Natural killer cell (primary cell): ENCODE data around the gene PSPN. TPM values are rescaled to one million over a fixed set of nuclear protein-coding genes. Genes with fewer than 3 reads are reported as not detected.
"Not testable (repeated sequence)": the region's sequence is repeated elsewhere in the genome, so short reads cannot be mapped to it uniquely, and the experiment has no call there.

ENCODE experiments used
- ATAC-seq, 3 donors: fragments of 150-1000 bp in 2 of 3; fragments of 200-7000 bp in 1 of 3; cut with Tn5 transposase; 1 replicate in 1 of 3; 2 replicates in 2 of 3; pipeline ENCODE4 v1.10.0; 2021; ENCODE audit warnings: mild to moderate bottlenecking in 2 of 3, moderate library complexity in 2 of 3
- DNase-seq, 2 donors: peaks; one replicate each; pipeline versions ENCODE4 v3.0.0 to v3.0.0-alpha.2; 2013 to 2021; ENCODE audit warnings: mixed read lengths in 1 of 2
- H3K27ac ChIP-seq: one replicate; pipeline ENCODE4 v1.5.1; 2013; ENCODE audit warnings: mild to moderate bottlenecking, low read length
- H3K27me3 ChIP-seq: one replicate; pipeline ENCODE4 v1.6.1; 2013; ENCODE audit warnings: low read length; ENCODE audit not compliant: control insufficient read depth, insufficient read depth
- H3K36me3 ChIP-seq: one replicate; pipeline ENCODE4 v1.6.1; 2013; ENCODE audit warnings: low read length; ENCODE audit not compliant: control insufficient read depth, insufficient read depth
- H3K4me1 ChIP-seq: one replicate; pipeline ENCODE4 v1.6.1; 2013; ENCODE audit warnings: low read length; ENCODE audit not compliant: control insufficient read depth, insufficient read depth
- H3K4me3 ChIP-seq: one replicate; pipeline ENCODE4 v1.5.1; 2013; ENCODE audit warnings: low read length
- H3K9me3 ChIP-seq: one replicate; pipeline ENCODE4 v1.6.1; 2013; ENCODE audit warnings: low read length; ENCODE audit not compliant: control insufficient read depth, insufficient read depth
- H3K27ac Mint-ChIP-seq, 2 donors: one replicate each; pipeline ENCODE4 v1.8.0; 2022; ENCODE audit warnings: mild to moderate bottlenecking in 2 of 2, mixed read lengths in 2 of 2, moderate library complexity in 1 of 2
- H3K27me3 Mint-ChIP-seq, 2 donors: one replicate each; pipeline ENCODE4 v1.8.0; 2022; ENCODE audit warnings: low read depth in 2 of 2, mixed read lengths in 2 of 2
- H3K36me3 Mint-ChIP-seq: one replicate; pipeline ENCODE4 v1.8.0; 2022; ENCODE audit warnings: mixed read lengths
- H3K4me1 Mint-ChIP-seq, 2 donors: one replicate each; pipeline ENCODE4 v1.8.0; 2022; ENCODE audit warnings: mixed read lengths in 2 of 2
- H3K4me3 Mint-ChIP-seq: one replicate; pipeline ENCODE4 v1.8.0; 2022; ENCODE audit warnings: mild to moderate bottlenecking, moderate library complexity, mixed read lengths
- H3K9me3 Mint-ChIP-seq, 2 donors: one replicate each; pipeline ENCODE4 v1.8.0; 2022; ENCODE audit warnings: mixed read lengths in 2 of 2
- whole genome bisulfite sequencing: methylation state at CpG from one replicate; pipeline ENCODE4 v1.1.7; 2013; ENCODE audit warnings: missing lambda C conversion rate; ENCODE audit not compliant: insufficient coverage; 5-methylcytosine and 5-hydroxymethylcytosine counted together
- intact Hi-C: fragments of 100-400 bp; cut with micrococcal nuclease; formaldehyde crosslinking; loops from one replicate; pipeline ENCODE4 v1.14.2; 2022
- total RNA-seq, 4 donors: library from RNA; stranded (reverse); fragments of 120-200 nt in 1 of 4; gene quantifications; one replicate each; pipeline versions ENCODE4 v1.2.3 to v1.2.4, GENCODE V29; 2013 to 2022
- TF ChIP-seq, protein P1 (sequence below): fragments of 200-600 bp; IDR thresholded peaks from one replicate; pipeline ENCODE4 v1.8.0; 2022; ENCODE audit warnings: antibody characterized with exemption

Gene PSPN
- total RNA-seq, 3 donors from 2014 or later (not counting 1 experiment from before 2014, with no cell fraction given): 0.82 to 1.1 (median 1.0) TPM

- not testable (repeated sequence) for H3K27me3 Mint-ChIP-seq, DNase-seq, H3K36me3 Mint-ChIP-seq, H3K27ac ChIP-seq, H3K9me3 Mint-ChIP-seq, H3K4me3 ChIP-seq, H3K27me3 ChIP-seq, H3K9me3 ChIP-seq, ATAC-seq, H3K27ac Mint-ChIP-seq
- Mint-ChIP-seq H3K4me1 (peaks cover 4 to 12% of the 10 kb centered on the region in 2 donors), H3K4me3 (peak overlapping the region; percentile 89)
- 94% methylated on average over 6 of the region's 12 CpGs for WGBS
- H3K4me1 ChIP-seq: peaks cover 26% of the 10 kb centered on the region
- H3K36me3 ChIP-seq: peaks cover 11% of the 10 kb centered on the region
- intact Hi-C loops: loop anchor here (2.0 kb wide), 1 partner anchor 64 kb away; the partner anchor contains the start of gene KHSRP
Measured at GRCh38 chr19:6360445-6360844, 15.3 kb downstream of the PSPN start.

DNA sequence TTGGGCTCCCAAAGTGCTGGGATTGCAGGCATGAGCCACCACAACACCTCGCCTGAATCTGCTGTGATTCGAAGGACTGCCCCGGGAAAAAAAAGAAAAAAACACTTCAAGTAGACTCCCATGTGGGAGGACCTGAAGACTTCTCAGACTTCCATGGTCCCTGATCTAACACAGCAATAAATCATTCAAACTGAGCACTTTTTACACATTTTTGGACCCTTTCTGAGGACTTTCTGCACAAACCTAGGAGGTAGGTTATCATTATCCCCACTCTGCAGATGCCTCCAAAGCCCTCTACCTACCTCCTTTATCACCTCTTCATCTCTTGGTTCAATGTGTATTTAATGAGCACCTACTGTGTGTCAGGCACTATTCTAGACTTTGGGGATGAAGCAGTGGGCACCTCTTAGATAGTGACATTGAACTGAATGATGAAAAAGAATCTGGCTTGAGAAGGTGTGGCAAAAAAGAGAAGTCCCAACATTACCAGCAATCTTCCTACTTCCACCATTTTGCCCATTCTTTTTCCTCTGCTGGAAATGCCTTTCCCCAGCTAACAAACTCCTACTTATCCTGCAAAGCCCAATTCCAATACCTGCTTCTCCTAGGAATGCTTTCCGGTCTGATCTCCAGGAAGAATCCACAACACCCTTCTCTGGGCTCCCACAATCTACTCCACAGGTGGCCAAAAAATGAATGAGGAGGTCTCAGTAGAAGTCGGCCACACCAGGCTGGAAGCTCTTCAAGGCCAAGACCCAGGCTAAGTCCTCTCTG, 16.0 kb downstream of the PSPN start:
- H3K36me3 Mint-ChIP-seq: no peaks in the 10 kb centered on the region
- peak overlapping the region in 1 of 2 donors; percentile 16 for H3K27ac Mint-ChIP-seq
- DNase-seq (no peak), ATAC-seq (no peak)
- H3K4me1 ChIP-seq: peaks cover 26% of the 10 kb centered on the region
- no peaks in the 10 kb centered on the region for H3K9me3 ChIP-seq
- no peak overlapping the region for H3K27ac ChIP-seq
- H3K4me3 Mint-ChIP-seq: peak overlapping the region; percentile 4
- intact Hi-C loops: loop anchor here (2.0 kb wide), 1 partner anchor 65 kb away; the partner anchor contains the start of gene KHSRP
- WGBS: 96% methylated on average over 5 of the region's 5 CpGs
- peaks cover 5% of the 10 kb centered on the region for H3K36me3 ChIP-seq
- no peak overlapping the region for H3K4me3 ChIP-seq
- TF ChIP-seq, protein P1, sequence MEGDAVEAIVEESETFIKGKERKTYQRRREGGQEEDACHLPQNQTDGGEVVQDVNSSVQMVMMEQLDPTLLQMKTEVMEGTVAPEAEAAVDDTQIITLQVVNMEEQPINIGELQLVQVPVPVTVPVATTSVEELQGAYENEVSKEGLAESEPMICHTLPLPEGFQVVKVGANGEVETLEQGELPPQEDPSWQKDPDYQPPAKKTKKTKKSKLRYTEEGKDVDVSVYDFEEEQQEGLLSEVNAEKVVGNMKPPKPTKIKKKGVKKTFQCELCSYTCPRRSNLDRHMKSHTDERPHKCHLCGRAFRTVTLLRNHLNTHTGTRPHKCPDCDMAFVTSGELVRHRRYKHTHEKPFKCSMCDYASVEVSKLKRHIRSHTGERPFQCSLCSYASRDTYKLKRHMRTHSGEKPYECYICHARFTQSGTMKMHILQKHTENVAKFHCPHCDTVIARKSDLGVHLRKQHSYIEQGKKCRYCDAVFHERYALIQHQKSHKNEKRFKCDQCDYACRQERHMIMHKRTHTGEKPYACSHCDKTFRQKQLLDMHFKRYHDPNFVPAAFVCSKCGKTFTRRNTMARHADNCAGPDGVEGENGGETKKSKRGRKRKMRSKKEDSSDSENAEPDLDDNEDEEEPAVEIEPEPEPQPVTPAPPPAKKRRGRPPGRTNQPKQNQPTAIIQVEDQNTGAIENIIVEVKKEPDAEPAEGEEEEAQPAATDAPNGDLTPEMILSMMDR: no peak
- no peaks in the 10 kb centered on the region for H3K9me3 Mint-ChIP-seq
- H3K27me3 ChIP-seq: no peaks in the 10 kb centered on the region
- peaks cover 0 to 3% of the 10 kb centered on the region in 2 donors for H3K27me3 Mint-ChIP-seq
- H3K4me1 Mint-ChIP-seq: peaks cover 4 to 12% of the 10 kb centered on the region in 2 donors

GRCh38 chr19:6358003-6358402, 17.7 kb downstream of the PSPN start:
- H3K4me3 ChIP-seq: no peak overlapping the region
- H3K27ac Mint-ChIP-seq: no peak overlapping the region
- no peaks in the 10 kb centered on the region for H3K36me3 ChIP-seq
- ATAC-seq (no peak), DNase-seq (no peak)
- H3K4me3 Mint-ChIP-seq: no peak overlapping the region
- peaks cover 0 to 3% of the 10 kb centered on the region in 2 donors for H3K27me3 Mint-ChIP-seq
- TF ChIP-seq, protein P1: no peak
- WGBS: 94% methylated on average over 9 of the region's 9 CpGs
- peaks cover 20% of the 10 kb centered on the region for H3K4me1 ChIP-seq
- intact Hi-C loops: no loop called here
- H3K27me3 ChIP-seq: no peaks in the 10 kb centered on the region
- H3K36me3 Mint-ChIP-seq: no peaks in the 10 kb centered on the region
- H3K9me3 ChIP-seq: no peaks in the 10 kb centered on the region
- no peaks in the 10 kb centered on the region for H3K9me3 Mint-ChIP-seq
- no peak overlapping the region for H3K27ac ChIP-seq
- H3K4me1 Mint-ChIP-seq: peaks cover 4 to 12% of the 10 kb centered on the region in 2 donors

DNA sequence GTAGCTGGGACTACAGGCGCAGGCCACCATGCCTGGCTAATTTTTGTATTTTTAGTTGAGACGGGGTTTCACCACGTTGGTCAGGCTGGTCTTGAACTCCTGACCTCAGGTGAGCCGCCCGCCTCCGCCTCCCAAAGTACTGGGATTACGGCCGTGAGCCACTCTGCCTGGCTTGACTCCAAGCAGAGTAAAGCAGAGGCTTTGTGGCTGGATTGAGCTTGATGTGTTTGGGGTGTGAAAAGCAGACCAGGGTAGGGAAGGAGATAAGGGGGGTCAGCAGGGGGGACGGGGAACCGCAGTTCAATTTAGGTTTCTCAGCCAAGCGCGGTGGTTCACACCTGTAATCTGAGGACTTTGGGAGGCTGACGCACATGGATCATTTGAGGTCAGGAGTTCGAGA, 18.6 kb downstream of the PSPN start:
- 90% methylated on average over 14 of the region's 14 CpGs for WGBS
- no peak overlapping the region for H3K27ac Mint-ChIP-seq
- H3K9me3 Mint-ChIP-seq: no peaks in the 10 kb centered on the region
- Histone ChIP-seq H3K9me3 (no peaks in the 10 kb centered on the region), H3K36me3 (no peaks in the 10 kb centered on the region), H3K4me1 (peaks cover 12% of the 10 kb centered on the region), H3K4me3 (no peak overlapping the region), H3K27me3 (no peaks in the 10 kb centered on the region), H3K27ac (no peak overlapping the region)
- H3K27me3 Mint-ChIP-seq: peaks cover 0 to 3% of the 10 kb centered on the region in 2 donors
- no peak overlapping the region for H3K4me3 Mint-ChIP-seq
- TF ChIP-seq, protein P1: no peak
- H3K4me1 Mint-ChIP-seq: peaks cover 4 to 7% of the 10 kb centered on the region in 2 donors
- ATAC-seq (no peak), DNase-seq (no peak)
- no peaks in the 10 kb centered on the region for H3K36me3 Mint-ChIP-seq
- intact Hi-C loops: no loop called here

GRCh38 chr19:6355321-6356040, 20.3 kb downstream of the PSPN start:
- H3K27me3 ChIP-seq, H3K27ac ChIP-seq, H3K27me3 Mint-ChIP-seq, H3K9me3 Mint-ChIP-seq, H3K9me3 ChIP-seq, H3K36me3 Mint-ChIP-seq, H3K4me3 Mint-ChIP-seq, H3K4me3 ChIP-seq, H3K4me1 Mint-ChIP-seq, DNase-seq, H3K4me1 ChIP-seq, ATAC-seq, H3K27ac Mint-ChIP-seq, H3K36me3 ChIP-seq, intact Hi-C loops: not testable (repeated sequence)
- 97% methylated on average over 24 of the region's 46 CpGs for WGBS
